ENCODE results near the gene TFIP11. TPM values are rescaled to one million over a fixed set of nuclear protein-coding genes. Genes with fewer than 3 reads are reported as not detected.
A peak's percentile ranks its signal among the peaks of the same experiment; 100 is the strongest.

TFIP11 gene
- total RNA-seq, 4 donors from 2014 or later = 21.6 to 27.1 (median 25.8) TPM

DNA sequence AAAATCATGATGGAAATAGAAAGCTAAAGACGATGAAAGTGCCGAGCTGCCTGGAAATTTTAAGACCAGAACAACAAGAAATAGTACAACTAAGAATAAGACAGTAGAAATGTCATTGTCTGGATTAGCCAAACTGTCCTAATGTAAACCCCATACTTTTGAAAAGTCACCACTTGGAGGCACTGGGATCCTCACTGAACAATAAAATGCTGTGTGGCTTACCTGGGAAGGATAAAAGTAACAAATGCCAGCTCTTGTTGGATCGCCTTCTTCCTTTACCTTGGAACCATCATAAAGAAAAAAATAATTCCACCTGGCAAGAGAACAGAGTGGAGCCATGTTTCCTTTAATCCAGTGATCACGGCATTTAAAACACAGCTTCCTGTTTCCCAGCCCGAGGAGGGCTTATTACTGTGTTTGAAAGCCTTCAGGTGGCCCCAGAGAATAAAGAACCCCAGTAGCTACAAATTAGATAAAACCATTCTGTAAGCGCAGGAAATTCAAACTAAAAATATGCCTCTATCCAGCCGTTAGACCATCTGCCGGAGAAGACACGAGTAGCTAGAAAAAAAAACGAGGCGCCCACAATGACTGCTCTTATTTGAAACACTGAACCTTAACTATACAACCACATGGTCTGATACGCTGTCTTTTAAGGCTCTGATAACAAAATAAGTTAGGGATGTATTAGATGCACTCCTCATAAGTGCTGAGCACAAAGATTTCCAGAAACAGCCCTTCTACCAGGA lies 33.1 kb downstream of the TFIP11 start:
- peak overlapping the region in 3 of 4 donors; percentile 19 to 69 (median 54) for H3K27ac ChIP-seq
- intact Hi-C loops (cut with DNase I) = no loop called here
- H3K4me1 ChIP-seq = peaks cover 38 to 57% (median 44%) of the 10 kb centered on the region in 3 donors
- no peaks in the 10 kb centered on the region for H3K27me3 ChIP-seq
- TF ChIP-seq, protein P1, sequence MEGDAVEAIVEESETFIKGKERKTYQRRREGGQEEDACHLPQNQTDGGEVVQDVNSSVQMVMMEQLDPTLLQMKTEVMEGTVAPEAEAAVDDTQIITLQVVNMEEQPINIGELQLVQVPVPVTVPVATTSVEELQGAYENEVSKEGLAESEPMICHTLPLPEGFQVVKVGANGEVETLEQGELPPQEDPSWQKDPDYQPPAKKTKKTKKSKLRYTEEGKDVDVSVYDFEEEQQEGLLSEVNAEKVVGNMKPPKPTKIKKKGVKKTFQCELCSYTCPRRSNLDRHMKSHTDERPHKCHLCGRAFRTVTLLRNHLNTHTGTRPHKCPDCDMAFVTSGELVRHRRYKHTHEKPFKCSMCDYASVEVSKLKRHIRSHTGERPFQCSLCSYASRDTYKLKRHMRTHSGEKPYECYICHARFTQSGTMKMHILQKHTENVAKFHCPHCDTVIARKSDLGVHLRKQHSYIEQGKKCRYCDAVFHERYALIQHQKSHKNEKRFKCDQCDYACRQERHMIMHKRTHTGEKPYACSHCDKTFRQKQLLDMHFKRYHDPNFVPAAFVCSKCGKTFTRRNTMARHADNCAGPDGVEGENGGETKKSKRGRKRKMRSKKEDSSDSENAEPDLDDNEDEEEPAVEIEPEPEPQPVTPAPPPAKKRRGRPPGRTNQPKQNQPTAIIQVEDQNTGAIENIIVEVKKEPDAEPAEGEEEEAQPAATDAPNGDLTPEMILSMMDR (IDR thresholded peaks at IDR 0.05) = peak in 1 of 6 experiments; percentile 4
- TF ChIP-seq POLR2A (IDR thresholded peaks at IDR 0.05) = no peak
- H3K9me3 ChIP-seq = no peaks in the 10 kb centered on the region
- DNase-seq = no peak
- WGBS, 2 donors = 19 to 25% methylated on average over 12 of the region's 12 CpGs
- peaks cover 7 to 39% (median 18%) of the 10 kb centered on the region in 3 donors for H3K36me3 ChIP-seq
- H3K4me3 ChIP-seq = peak overlapping the region in 3 of 4 donors; percentile 9 to 42 (median 11)

DNA sequence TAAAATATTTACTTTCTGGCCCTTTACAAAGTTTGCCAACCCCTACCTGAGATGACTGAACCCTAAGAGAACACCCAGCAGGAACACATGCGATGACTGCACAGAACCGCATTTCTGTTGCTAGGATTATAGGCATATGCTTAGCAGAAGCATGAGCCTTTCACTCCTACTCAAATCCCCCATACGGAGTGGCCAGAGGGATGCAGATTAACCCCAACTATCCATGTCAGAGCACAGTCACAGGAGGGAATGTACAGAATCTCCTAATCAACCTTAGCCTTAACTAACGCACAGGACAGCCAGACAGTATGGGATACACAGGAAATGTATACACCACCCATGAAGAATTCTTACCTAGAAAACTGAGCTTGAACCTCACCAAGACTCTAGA lies 34.9 kb downstream of the TFIP11 start:
- Histone ChIP-seq H3K27me3 (no peaks in the 10 kb centered on the region), H3K4me3 (no peak overlapping the region), H3K9me3 (no peaks in the 10 kb centered on the region), H3K27ac (no peak overlapping the region), H3K4me1 (peaks cover 27 to 44% (median 37%) of the 10 kb centered on the region in 3 donors), H3K36me3 (peaks cover 7 to 58% (median 20%) of the 10 kb centered on the region in 3 donors)
- 28 to 44% methylated on average over 4 of the region's 4 CpGs for WGBS, 2 donors
- no peak for DNase-seq
- intact Hi-C loops (cut with DNase I) = no loop called here
- TF ChIP-seq POLR2A (IDR thresholded peaks at IDR 0.05) = no peak
- TF ChIP-seq, protein P1 (IDR thresholded peaks at IDR 0.05) = no peak

GRCh38 chr22:26476705-26477340 lies 35.5 kb downstream of the TFIP11 start:
- intact Hi-C loops (cut with DNase I) = no loop called here
- H3K9me3 ChIP-seq = no peaks in the 10 kb centered on the region
- H3K4me1 ChIP-seq = peaks cover 23 to 39% (median 32%) of the 10 kb centered on the region in 3 donors
- no peak for DNase-seq
- H3K36me3 ChIP-seq = peaks cover 7 to 63% (median 25%) of the 10 kb centered on the region in 3 donors
- no peak overlapping the region for H3K27ac ChIP-seq
- TF ChIP-seq POLR2A (IDR thresholded peaks at IDR 0.05) = no peak
- TF ChIP-seq, protein P1 (IDR thresholded peaks at IDR 0.05) = no peak
- H3K27me3 ChIP-seq = no peaks in the 10 kb centered on the region
- WGBS, 2 donors = 88 to 89% methylated on average over 4 of the region's 4 CpGs
- no peak overlapping the region for H3K4me3 ChIP-seq

DNA sequence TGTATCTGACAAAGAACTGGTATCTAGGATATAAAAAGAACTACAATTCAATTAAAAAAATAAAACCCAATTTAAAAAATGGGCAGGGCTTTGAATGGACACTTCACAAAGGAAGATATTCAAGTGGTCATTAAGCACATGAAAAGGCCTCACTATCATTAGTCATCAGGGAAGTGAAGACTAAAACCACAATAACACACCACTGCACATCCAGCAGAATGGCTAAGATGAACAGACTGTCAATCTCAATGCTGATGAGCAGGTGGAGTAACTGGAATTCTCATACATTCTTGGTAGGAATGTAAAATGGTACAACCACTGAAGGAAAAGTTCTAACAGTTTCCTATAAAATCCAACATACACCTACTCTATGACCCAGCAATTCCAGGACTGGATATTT lies 37.6 kb downstream of the TFIP11 start:
- Histone ChIP-seq H3K36me3 (peaks cover 20 to 85% (median 47%) of the 10 kb centered on the region in 3 donors), H3K9me3 (no peaks in the 10 kb centered on the region), H3K27ac (no peak overlapping the region), H3K4me3 (no peak overlapping the region), H3K4me1 (peaks cover 3 to 18% (median 11%) of the 10 kb centered on the region in 3 donors), H3K27me3 (no peaks in the 10 kb centered on the region)
- TF ChIP-seq, protein P1 (IDR thresholded peaks at IDR 0.05) = no peak
- TF ChIP-seq POLR2A (IDR thresholded peaks at IDR 0.05) = no peak
- intact Hi-C loops (cut with DNase I) = no loop called here
- DNase-seq = no peak

GRCh38 chr22:26471522-26471921 lies 40.8 kb downstream of the TFIP11 start:
- no peak for DNase-seq
- WGBS, 2 donors = 0 to 71% methylated on average over 1 to 4 of the region's 5 CpGs
- peaks cover 20 to 99% (median 45%) of the 10 kb centered on the region in 3 donors for H3K36me3 ChIP-seq

More at GRCh38 chr22:26471522-26471921, 40.8 kb downstream of the TFIP11 start:
- intact Hi-C loops (cut with DNase I) = loop anchor here (2.0 kb wide), 1 partner anchor 45 kb away; no protein-coding TSS in a partner anchor
- TF ChIP-seq POLR2A (IDR thresholded peaks at IDR 0.05) = no peak
- TF ChIP-seq, protein P1 (IDR thresholded peaks at IDR 0.05) = no peak
- peak overlapping the region in 1 of 4 donors; percentile 10 for H3K27ac ChIP-seq
- H3K27me3 ChIP-seq = no peaks in the 10 kb centered on the region
- H3K9me3 ChIP-seq = no peaks in the 10 kb centered on the region
- no peaks in the 10 kb centered on the region for H3K4me1 ChIP-seq
- H3K4me3 ChIP-seq = no peak overlapping the region
